Upper lobe of left lung (tissue), 4 donors: ENCODE measurements around the gene ERI3.

ENCODE experiments used
- EP300 ChIP-seq, 4 donors: sonication (generic); formaldehyde crosslinking; IDR thresholded peaks; one replicate each; pipeline ENCODE4 v1.5.1; 2017; ENCODE audit warnings: antibody characterized with exemption in 4 of 4, control low read depth in 2 of 4
- POLR2A ChIP-seq, 4 donors: fragments of 450-650 bp; IDR thresholded peaks; one replicate each; pipeline ENCODE4 v1.5.1; 2016 to 2017; ENCODE audit warnings: antibody characterized with exemption in 4 of 4, mild to moderate bottlenecking in 2 of 4
- POLR2AphosphoS5 ChIP-seq, 2 donors: sonication (generic); formaldehyde crosslinking; IDR thresholded peaks; one replicate each; pipeline ENCODE4 v1.5.1; 2017; ENCODE audit warnings: antibody characterized with exemption in 2 of 2
- TF ChIP-seq, protein P1 (sequence below), 6 experiments: fragments of 450-650 bp in 4 of 6; fragments of 200-600 bp in 2 of 6; sonication (generic) in 2 of 6; IDR thresholded peaks; one replicate each; pipeline ENCODE4 v1.5.1; 2016 to 2019; ENCODE audit warnings: antibody characterized with exemption in 6 of 6

DNA sequence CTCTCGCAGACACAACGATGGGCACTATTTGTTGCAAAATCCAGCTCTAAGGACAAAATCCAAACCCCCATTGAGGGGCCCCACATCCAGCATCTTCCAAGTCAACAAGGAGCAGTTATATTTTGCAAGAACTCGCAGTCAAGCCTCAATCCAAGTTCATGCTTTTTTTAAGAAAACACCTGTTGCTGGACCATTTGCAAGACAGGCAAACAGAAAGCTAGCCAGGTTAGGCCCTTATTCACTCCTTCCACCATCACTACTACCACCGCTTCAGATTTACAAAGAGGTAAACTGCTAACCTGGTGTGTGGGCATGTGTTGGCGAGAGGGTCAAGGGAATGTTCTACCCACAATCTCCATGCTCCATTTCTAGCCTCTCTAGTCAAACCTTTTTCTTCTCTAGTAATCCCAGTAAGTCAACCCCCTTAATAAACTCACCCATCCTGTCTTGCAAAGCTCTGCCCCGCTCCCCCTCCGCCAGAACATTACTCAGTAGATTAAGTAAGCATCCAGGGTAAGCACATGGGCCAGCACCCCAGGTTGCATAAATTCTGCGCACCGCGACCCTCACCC lies 703 bp downstream of the ERI3 start:
- TF ChIP-seq, protein P1, sequence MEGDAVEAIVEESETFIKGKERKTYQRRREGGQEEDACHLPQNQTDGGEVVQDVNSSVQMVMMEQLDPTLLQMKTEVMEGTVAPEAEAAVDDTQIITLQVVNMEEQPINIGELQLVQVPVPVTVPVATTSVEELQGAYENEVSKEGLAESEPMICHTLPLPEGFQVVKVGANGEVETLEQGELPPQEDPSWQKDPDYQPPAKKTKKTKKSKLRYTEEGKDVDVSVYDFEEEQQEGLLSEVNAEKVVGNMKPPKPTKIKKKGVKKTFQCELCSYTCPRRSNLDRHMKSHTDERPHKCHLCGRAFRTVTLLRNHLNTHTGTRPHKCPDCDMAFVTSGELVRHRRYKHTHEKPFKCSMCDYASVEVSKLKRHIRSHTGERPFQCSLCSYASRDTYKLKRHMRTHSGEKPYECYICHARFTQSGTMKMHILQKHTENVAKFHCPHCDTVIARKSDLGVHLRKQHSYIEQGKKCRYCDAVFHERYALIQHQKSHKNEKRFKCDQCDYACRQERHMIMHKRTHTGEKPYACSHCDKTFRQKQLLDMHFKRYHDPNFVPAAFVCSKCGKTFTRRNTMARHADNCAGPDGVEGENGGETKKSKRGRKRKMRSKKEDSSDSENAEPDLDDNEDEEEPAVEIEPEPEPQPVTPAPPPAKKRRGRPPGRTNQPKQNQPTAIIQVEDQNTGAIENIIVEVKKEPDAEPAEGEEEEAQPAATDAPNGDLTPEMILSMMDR (IDR thresholded peaks at IDR 0.05), result no peak
- TF ChIP-seq POLR2A (IDR thresholded peaks at IDR 0.05) (no peak), POLR2AphosphoS5 (IDR thresholded peaks at IDR 0.05) (no peak), EP300 (IDR thresholded peaks at IDR 0.05) (no peak)
